GM12873 (cell line): Measurements from ENCODE around the gene CDS1.

Source experiments
- TF ChIP-seq, protein P1 (sequence below): IDR thresholded peaks from 2 replicates; pipeline ENCODE4 v1.5.1; 2012; ENCODE audit warnings: low read depth, mild to moderate bottlenecking, moderate library complexity, low read length, control low read depth; ENCODE audit not compliant: insufficient read depth; ENCODE audit errors: missing control alignments

CDS1 gene

GRCh38 chr4:84677093-84677492, 94.2 kb downstream of the CDS1 start:
- TF ChIP-seq, protein P1, sequence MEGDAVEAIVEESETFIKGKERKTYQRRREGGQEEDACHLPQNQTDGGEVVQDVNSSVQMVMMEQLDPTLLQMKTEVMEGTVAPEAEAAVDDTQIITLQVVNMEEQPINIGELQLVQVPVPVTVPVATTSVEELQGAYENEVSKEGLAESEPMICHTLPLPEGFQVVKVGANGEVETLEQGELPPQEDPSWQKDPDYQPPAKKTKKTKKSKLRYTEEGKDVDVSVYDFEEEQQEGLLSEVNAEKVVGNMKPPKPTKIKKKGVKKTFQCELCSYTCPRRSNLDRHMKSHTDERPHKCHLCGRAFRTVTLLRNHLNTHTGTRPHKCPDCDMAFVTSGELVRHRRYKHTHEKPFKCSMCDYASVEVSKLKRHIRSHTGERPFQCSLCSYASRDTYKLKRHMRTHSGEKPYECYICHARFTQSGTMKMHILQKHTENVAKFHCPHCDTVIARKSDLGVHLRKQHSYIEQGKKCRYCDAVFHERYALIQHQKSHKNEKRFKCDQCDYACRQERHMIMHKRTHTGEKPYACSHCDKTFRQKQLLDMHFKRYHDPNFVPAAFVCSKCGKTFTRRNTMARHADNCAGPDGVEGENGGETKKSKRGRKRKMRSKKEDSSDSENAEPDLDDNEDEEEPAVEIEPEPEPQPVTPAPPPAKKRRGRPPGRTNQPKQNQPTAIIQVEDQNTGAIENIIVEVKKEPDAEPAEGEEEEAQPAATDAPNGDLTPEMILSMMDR: no peak

DNA sequence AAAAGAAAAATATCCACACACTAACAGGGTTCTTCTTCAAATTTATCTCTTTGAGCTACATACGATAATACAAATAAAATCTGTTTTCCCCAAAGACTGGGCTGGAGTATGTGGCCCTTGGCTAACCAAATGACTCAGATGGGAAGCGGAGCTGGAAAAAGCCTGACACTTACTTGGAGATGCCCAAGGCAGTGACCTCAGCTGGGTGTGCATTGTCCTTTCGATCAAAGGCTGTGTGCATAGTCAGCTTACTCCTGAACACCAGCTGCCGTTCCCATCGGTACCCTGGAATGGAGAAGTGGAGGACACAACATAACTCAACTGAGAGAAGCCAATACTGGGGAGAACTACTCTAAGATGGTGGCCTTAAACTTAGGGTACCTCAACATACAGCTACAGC, 95.1 kb downstream of the CDS1 start:
- TF ChIP-seq, protein P1: no peak

DNA sequence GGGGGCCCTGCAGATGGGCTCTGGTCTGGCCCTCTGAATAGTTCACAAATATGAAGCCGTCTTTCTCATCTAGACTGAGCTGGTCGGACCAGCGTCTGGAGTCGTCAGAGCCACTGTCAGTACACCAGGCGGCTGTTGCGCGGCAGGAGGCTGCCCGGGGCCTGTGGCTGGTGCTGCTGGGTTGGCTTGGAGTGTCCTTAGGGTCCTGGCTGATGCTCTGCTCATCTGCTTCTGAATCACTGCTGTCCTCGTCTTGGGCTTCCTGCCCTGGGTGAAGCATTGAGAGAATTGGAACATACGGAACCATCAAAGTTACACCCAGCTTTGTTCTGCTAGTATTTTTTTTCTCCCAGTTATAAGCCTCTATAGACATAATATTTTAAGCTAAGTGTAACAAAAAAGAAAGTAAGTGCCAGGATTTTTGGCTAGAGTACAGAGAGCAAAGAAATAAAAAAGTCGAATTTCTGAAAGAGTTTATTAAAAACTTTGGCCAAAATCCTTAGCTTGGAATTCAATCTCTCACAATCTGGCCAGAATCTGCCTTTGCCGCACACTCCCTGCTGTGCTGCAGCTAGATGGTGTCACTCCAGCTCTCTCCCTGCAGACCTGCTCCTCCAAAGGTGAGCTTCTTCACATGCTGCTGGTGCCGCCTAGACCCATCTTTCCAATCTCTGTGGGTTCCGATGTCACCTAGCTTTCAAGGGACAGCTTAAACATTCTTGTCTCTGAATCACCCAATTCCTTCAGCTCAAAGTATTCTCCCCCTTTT, 96.2 kb downstream of the CDS1 start:
- TF ChIP-seq, protein P1: no peak

DNA sequence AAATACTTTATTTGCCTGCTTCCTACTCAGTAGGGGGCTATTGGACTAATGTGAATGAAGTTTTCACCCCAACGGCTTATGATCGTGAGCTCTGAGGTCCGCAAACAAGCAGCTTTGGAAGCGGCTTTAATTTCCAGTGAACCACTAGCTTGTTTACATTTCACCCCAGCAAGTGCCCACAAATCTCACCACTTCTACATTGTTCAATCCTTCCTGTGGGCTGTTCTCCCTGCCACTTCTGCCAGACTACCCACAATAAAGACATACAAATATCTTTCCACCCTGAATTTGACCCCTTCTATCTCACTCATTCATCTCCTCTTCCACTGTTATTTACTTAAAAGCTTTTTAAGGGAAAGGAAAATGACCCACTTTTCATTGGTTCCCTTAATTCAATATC, 98.0 kb downstream of the CDS1 start:
- TF ChIP-seq, protein P1: no peak

GRCh38 chr4:84681486-84682274, 98.8 kb downstream of the CDS1 start:
- TF ChIP-seq, protein P1: no peak

DNA sequence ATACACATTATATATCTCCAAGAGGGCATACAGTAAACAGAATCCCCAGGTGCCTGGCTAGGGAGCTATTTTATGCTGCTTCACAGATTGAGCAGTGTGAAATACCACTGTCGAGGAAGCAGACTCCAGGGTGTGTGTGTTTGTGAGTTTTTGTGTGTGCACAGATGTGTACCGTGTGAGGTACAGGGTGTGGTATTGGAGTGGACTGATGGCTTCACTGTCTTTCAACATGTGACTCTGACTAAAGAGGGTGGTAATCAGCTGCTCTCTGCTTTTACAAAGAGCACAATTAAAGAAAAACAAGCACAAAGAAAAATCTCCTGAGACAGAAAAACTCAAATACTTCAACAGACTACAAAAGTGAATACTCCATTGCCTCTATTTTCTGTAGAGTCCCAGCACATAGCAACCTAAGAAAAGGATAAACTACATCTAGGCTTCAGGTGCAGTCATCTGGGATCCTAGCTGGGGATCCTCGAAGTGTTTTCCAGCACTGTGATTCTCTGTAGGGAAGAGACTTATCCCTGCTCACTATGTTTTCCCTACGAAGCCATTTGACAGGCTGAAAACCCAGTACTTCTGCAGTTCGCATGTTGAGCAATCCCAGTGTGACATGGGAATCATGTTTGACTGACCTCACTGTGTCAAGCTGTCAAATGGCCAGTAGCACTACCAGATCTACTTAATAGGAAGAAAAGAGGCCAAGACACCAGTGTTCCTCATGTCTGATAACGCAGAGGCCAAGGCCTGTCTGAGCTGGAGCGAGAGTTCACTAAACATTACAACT, 100.3 kb downstream of the CDS1 start:
- TF ChIP-seq, protein P1: no peak

- TF ChIP-seq, protein P1: no peak
Measured at GRCh38 chr4:84684361-84684760, 101.4 kb downstream of the CDS1 start.
